GM11168 (cell line): ENCODE measurements around the gene HEATR5A.
"Not testable (repeated sequence)": the region's sequence is repeated elsewhere in the genome, so short reads cannot be mapped to it uniquely, and the experiment has no call there.

Experiments
- in situ Hi-C: fragments of 300-500 bp; cut with MboI; formaldehyde crosslinking; loops from one replicate; pipeline ENCODE4 v1.12.0; 2022; ENCODE audit warnings: low sequenced_read_pairs; ENCODE audit not compliant: unreplicated experiment

The HEATR5A gene

GRCh38 chr14:31391977-31392503 is 28.3 kb downstream of the HEATR5A start:
- in situ Hi-C loops, result no loop called here

- in situ Hi-C loops, result no loop called here
Measured at GRCh38 chr14:31391473-31391872, 28.9 kb downstream of the HEATR5A start.

GRCh38 chr14:31389946-31390345 is 30.4 kb downstream of the HEATR5A start:
- in situ Hi-C loops, result no loop called here

GRCh38 chr14:31388687-31389413 is 31.5 kb downstream of the HEATR5A start:
- in situ Hi-C loops, result no loop called here

- in situ Hi-C loops, result no loop called here
Measured at GRCh38 chr14:31387091-31387490, 33.3 kb downstream of the HEATR5A start.

GRCh38 chr14:31386271-31386670 is 34.1 kb downstream of the HEATR5A start:
- in situ Hi-C loops, result no loop called here

- in situ Hi-C loops, result no loop called here
Measured at GRCh38 chr14:31382221-31382620, 38.1 kb downstream of the HEATR5A start.

- in situ Hi-C loops, result no loop called here
Measured at GRCh38 chr14:31380106-31380505, 40.2 kb downstream of the HEATR5A start.

GRCh38 chr14:31379125-31379947 is 41.0 kb downstream of the HEATR5A start:
- in situ Hi-C loops, result not testable (repeated sequence)

GRCh38 chr14:31377433-31377832 is 42.9 kb downstream of the HEATR5A start:
- in situ Hi-C loops, result no loop called here

- in situ Hi-C loops, result no loop called here
Measured at GRCh38 chr14:31371646-31372045, 48.7 kb downstream of the HEATR5A start.

GRCh38 chr14:31363331-31364073 is 56.8 kb downstream of the HEATR5A start:
- in situ Hi-C loops, result no loop called here

- in situ Hi-C loops, result no loop called here
Measured at GRCh38 chr14:31362746-31363145, 57.6 kb downstream of the HEATR5A start.

- in situ Hi-C loops, result not testable (repeated sequence)
Measured at GRCh38 chr14:31361761-31362160, 58.6 kb downstream of the HEATR5A start.

- in situ Hi-C loops, result no loop called here
Measured at GRCh38 chr14:31360919-31361662, 59.3 kb downstream of the HEATR5A start.

GRCh38 chr14:31357279-31357678 is 63.1 kb downstream of the HEATR5A start:
- in situ Hi-C loops, result no loop called here

GRCh38 chr14:31346097-31346496 is 74.3 kb downstream of the HEATR5A start:
- in situ Hi-C loops, result no loop called here

GRCh38 chr14:31341280-31341679 is 79.1 kb downstream of the HEATR5A start:
- in situ Hi-C loops, result no loop called here

- in situ Hi-C loops, result no loop called here
Measured at GRCh38 chr14:31340297-31341063, 79.9 kb downstream of the HEATR5A start.
